CD4-positive, alpha-beta T cell (primary cell): ENCODE results near the gene AHNAK2. TPM values are rescaled to one million over a fixed set of nuclear protein-coding genes. Genes with fewer than 3 reads are reported as not detected.

Source experiments
- ATAC-seq: fragments of 200-7000 bp; cut with Tn5 transposase; one replicate; pipeline ENCODE4 v1.10.0; 2022; ENCODE audit warnings: mild to moderate bottlenecking; ENCODE audit not compliant: poor library complexity
- CTCF ChIA-PET: fragments of 350-600 bp; sonication (Branson Sonifier 250); formaldehyde crosslinking; loops from one replicate; lab custom pipeline; 2021; ENCODE audit warnings: antibody characterized with exemption, inconsistent platforms; lab: Charles Lee
- POLR2A ChIA-PET: fragments of 350-600 bp; sonication (Branson Sonifier 250); formaldehyde crosslinking; loops from one replicate; lab custom pipeline; 2021; ENCODE audit warnings: antibody characterized with exemption, inconsistent platforms; lab: Charles Lee
- DNase-seq, 14 experiments: peaks; one replicate each; pipeline ENCODE4 v3.0.0-alpha.2; 2013 to 2020; ENCODE audit warnings: mixed read lengths in 2 of 14
- H3K27ac ChIP-seq, 2 donors: one replicate each; pipeline versions ENCODE4 v1.5.1 to v1.7.0; 2013; ENCODE audit warnings: low read length in 2 of 2, low read depth in 1 of 2, mild to moderate bottlenecking in 1 of 2
- H3K27me3 ChIP-seq, 2 experiments: 1 replicate in 1 of 2; 2 replicates in 1 of 2; pipeline versions ENCODE4 v1.6.1 to v1.7.0; 2013; ENCODE audit warnings: low read length in 2 of 2, control low read depth in 1 of 2, mild to moderate bottlenecking in 1 of 2, moderate library complexity in 1 of 2; ENCODE audit not compliant: insufficient read depth in 2 of 2, control insufficient read depth in 1 of 2
- H3K36me3 ChIP-seq: one replicate; pipeline ENCODE4 v1.6.1; 2013; ENCODE audit warnings: low read length, control low read depth; ENCODE audit not compliant: insufficient read depth
- H3K4me1 ChIP-seq: one replicate; pipeline ENCODE4 v1.6.1; 2013; ENCODE audit warnings: low read length, control low read depth; ENCODE audit not compliant: insufficient read depth
- H3K4me3 ChIP-seq: one replicate; pipeline ENCODE4 v1.5.1; 2013; ENCODE audit warnings: mild to moderate bottlenecking, low read length, moderate library complexity
- H3K9me3 ChIP-seq, 2 experiments: 1 replicate in 1 of 2; 2 replicates in 1 of 2; pipeline versions ENCODE4 v1.6.1 to v1.7.0; 2013; ENCODE audit warnings: low read length in 2 of 2, mild to moderate bottlenecking in 2 of 2, control low read depth in 1 of 2, moderate library complexity in 1 of 2; ENCODE audit not compliant: control insufficient read depth in 1 of 2, insufficient read depth in 1 of 2
- H3K27ac Mint-ChIP-seq: one replicate; pipeline ENCODE4 v1.8.0; 2020; ENCODE audit warnings: mixed read lengths
- H3K27me3 Mint-ChIP-seq: one replicate; pipeline ENCODE4 v1.8.0; 2021; ENCODE audit warnings: mixed read lengths
- H3K36me3 Mint-ChIP-seq: one replicate; pipeline ENCODE4 v1.8.0; 2021; ENCODE audit warnings: low read depth, mixed read lengths
- H3K4me1 Mint-ChIP-seq: one replicate; pipeline ENCODE4 v1.8.0; 2021; ENCODE audit warnings: low read depth, mixed read lengths
- H3K4me3 Mint-ChIP-seq: one replicate; pipeline ENCODE4 v1.8.0; 2020; ENCODE audit warnings: mild to moderate bottlenecking, mixed read lengths
- H3K9me3 Mint-ChIP-seq: one replicate; pipeline ENCODE4 v1.8.0; 2020; ENCODE audit warnings: mixed read lengths
- CTCF ChIP-seq: fragments of 200-600 bp; IDR thresholded peaks from one replicate; pipeline ENCODE4 v1.8.0; 2022; ENCODE audit warnings: antibody characterized with exemption, mild to moderate bottlenecking
- intact Hi-C, 2 experiments: fragments of 100-400 bp; cut with DNase I in 1 of 2; cut with micrococcal nuclease in 1 of 2; formaldehyde crosslinking; loops; one replicate each; pipeline versions ENCODE4 v1.15.1 to v1.9.0; 2023 to 2025; cut with DNase I, micrococcal nuclease
- total RNA-seq, 174 experiments: library from RNA in 2 of 174; stranded (reverse) in 2 of 174; gene quantifications; one replicate each; pipeline ENCODE4 v1.2.3 and lab custom pipeline; 2021 to 2026

Gene AHNAK2
- total RNA-seq, 2 experiments from 2014 or later, result 0.05 TPM; not detected in 1

- intact Hi-C loops, result no loop called here
- Mint-ChIP-seq H3K27ac (no peak overlapping the region), H3K4me1 (peaks cover 21% of the 10 kb centered on the region), H3K36me3 (peaks cover 18% of the 10 kb centered on the region), H3K27me3 (no peaks in the 10 kb centered on the region), H3K4me3 (no peak overlapping the region), H3K9me3 (no peaks in the 10 kb centered on the region)
- Histone ChIP-seq H3K27ac (no peak overlapping the region), H3K27me3 (no peaks in the 10 kb centered on the region), H3K9me3 (no peaks in the 10 kb centered on the region), H3K4me3 (no peak overlapping the region), H3K36me3 (peaks cover 37% of the 10 kb centered on the region), H3K4me1 (peaks cover 29% of the 10 kb centered on the region)
- CTCF ChIA-PET, result no interaction called here
- POLR2A ChIA-PET, result no interaction called here
- DNase-seq, result no peak
- ATAC-seq, result no peak
- no peak for TF ChIP-seq CTCF
Observed at GRCh38 chr14:105010106-105010505, 31.9 kb upstream of the AHNAK2 start.

GRCh38 chr14:105007593-105008264 lies 29.6 kb upstream of the AHNAK2 start:
- Mint-ChIP-seq H3K36me3 (peaks cover 18% of the 10 kb centered on the region), H3K27me3 (no peaks in the 10 kb centered on the region), H3K27ac (no peak overlapping the region), H3K9me3 (no peaks in the 10 kb centered on the region), H3K4me1 (no peaks in the 10 kb centered on the region), H3K4me3 (no peak overlapping the region)
- no peak for TF ChIP-seq CTCF
- no peak for ATAC-seq
- H3K4me3 ChIP-seq, result no peak overlapping the region
- peaks cover 37% of the 10 kb centered on the region for H3K36me3 ChIP-seq
- no peaks in the 10 kb centered on the region for H3K27me3 ChIP-seq
- ChIA-PET CTCF (no interaction called here), POLR2A (no interaction called here)
- peaks cover 6% of the 10 kb centered on the region for H3K4me1 ChIP-seq
- intact Hi-C loops, result no loop called here
- no peak overlapping the region for H3K27ac ChIP-seq
- DNase-seq, result no peak
- no peaks in the 10 kb centered on the region for H3K9me3 ChIP-seq

- Histone ChIP-seq H3K4me3 (no peak overlapping the region), H3K27ac (no peak overlapping the region), H3K36me3 (peaks cover 37% of the 10 kb centered on the region), H3K9me3 (no peaks in the 10 kb centered on the region), H3K27me3 (no peaks in the 10 kb centered on the region), H3K4me1 (no peaks in the 10 kb centered on the region)
- no peaks in the 10 kb centered on the region for H3K27me3 Mint-ChIP-seq
- DNase-seq (no peak), ATAC-seq (no peak)
- no peak overlapping the region for H3K27ac Mint-ChIP-seq
- no peak for TF ChIP-seq CTCF
- peaks cover 13% of the 10 kb centered on the region for H3K36me3 Mint-ChIP-seq
- intact Hi-C loops, result no loop called here
- ChIA-PET CTCF (no interaction called here), POLR2A (no interaction called here)
- H3K4me1 Mint-ChIP-seq, result no peaks in the 10 kb centered on the region
- no peaks in the 10 kb centered on the region for H3K9me3 Mint-ChIP-seq
- H3K4me3 Mint-ChIP-seq, result no peak overlapping the region
Observed at GRCh38 chr14:105006831-105007592, 28.8 kb upstream of the AHNAK2 start.
